SK-MEL-5 (cell line): ENCODE results near the gene SRD5A3. TPM values are rescaled to one million over a fixed set of nuclear protein-coding genes. Genes with fewer than 3 reads are reported as not detected.

Source experiments
- DNase-seq: peaks from one replicate; pipeline ENCODE4 v3.0.0-alpha.2; 2016; ENCODE audit warnings: low read depth, low spot score
- in situ Hi-C: cut with HindIII; loops from 2 replicates; pipeline ENCODE4 v1.10.0; 2016; ENCODE audit warnings: low sequenced_read_pairs, high pct_unique_total_duplicates, low pct_unique_long_range_greater_than_20kb
- polyA plus RNA-seq, 2 experiments: library from polyadenylated mRNA; depleted of rRNA; stranded (reverse); fragments of >200 nt; gene quantifications; 2 replicates each; pipeline ENCODE4 v1.2.3, GENCODE V29; 2015
- total RNA-seq: library from RNA; depleted of rRNA; stranded (reverse); fragments of >200 nt; shearing (Covaris generic); gene quantifications from 2 replicates; pipeline ENCODE4 v1.2.3, GENCODE V29; 2014; rRNA removed

SRD5A3 gene
- 37.1 and 37.8 TPM in 2 replicates for total RNA-seq
- 13.0 and 22.4 TPM in 2 replicates for polyA plus RNA-seq (2015; cell fraction: cytosol; rRNA removed)
- polyA plus RNA-seq (2015; cell fraction: nucleus; rRNA removed), result 2.0 and 2.8 TPM in 2 replicates

DNA sequence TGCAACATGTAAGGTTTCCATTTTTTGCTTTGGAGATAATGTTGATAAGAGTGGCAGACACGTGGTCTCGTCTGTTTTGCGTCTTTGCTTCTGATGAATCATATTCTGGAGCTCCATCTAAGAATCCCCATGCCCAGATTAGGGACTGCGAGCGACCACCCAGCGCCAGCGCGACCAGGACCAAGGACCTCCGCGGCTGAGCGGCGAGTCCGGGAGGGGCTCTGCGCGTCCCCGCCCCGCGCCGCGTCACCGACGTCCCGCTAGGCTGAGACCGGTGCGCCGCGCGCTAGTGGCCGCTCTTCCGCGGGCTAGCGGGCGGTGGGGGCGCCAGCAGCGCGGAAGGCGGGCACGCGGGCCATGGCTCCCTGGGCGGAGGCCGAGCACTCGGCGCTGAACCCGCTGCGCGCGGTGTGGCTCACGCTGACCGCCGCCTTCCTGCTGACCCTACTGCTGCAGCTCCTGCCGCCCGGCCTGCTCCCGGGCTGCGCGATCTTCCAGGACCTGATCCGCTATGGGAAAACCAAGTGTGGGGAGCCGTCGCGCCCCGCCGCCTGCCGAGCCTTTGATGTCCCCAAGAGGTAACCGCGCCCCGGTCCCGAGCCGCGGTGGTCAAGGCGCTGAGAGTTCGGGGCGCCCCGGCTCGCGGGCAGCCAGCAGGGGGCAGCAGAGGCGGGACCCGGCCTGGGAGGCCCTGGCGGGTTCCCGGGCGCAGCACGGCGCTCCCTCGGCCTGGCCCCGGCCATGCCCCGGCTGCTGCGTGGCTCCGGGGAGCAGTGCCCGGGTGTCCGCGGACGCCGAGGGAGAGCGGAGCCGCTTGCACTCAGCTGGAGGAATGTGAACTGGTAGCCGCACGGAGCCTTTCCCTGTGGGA is at the start of gene SRD5A3:
SRD5A3 (plus strand) TSS at position 263 of the 871 bp plus-strand sequence; CDS start at position 358, 95 bp downstream.
- in situ Hi-C loops, result no loop called here
- peak; percentile 70 for DNase-seq

DNA sequence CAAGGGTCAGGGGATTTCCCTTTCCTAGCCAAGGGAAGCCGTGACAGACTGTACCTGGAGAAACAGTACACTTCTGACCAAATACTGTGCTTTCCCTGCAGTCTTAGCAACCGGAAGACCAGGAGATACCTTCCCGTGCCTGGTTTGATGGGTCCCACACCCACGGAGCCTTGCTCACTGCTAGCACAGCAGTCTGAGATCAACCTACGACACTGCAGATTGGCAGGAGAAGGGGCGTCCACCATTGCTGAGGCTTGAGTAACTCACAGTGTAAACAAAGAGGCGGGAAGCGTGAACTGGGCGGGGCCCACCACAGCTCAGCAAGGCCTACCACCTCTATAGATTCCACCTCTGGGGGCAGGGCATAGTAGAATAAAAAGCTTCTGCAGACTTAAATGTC is 48.7 kb upstream of the SRD5A3 start:
- DNase-seq, result no peak
- in situ Hi-C loops, result no loop called here

DNA sequence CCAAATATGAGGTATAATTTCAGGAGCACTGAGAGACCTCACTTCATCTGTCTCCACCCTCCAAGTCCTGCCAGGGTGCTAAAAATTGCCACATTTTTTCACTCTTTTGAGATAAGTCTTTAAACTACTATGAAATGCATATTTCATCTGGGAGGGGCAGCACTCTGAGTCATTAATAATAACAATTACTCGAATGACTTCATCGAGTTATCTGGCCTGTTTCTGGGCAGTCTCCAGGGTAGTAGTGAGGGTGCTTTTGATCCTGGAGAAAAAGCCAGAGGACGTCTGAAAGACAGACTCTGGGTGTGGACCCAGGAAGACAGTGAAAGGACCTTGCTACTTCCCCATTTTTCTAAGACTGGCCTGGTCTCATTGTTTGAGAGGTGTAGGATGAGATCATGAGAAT is 42.3 kb upstream of the SRD5A3 start:
- no peak for DNase-seq
- in situ Hi-C loops, result loop anchor here (25.0 kb wide), 1 partner anchor 341 kb away; no protein-coding TSS in a partner anchor

DNA sequence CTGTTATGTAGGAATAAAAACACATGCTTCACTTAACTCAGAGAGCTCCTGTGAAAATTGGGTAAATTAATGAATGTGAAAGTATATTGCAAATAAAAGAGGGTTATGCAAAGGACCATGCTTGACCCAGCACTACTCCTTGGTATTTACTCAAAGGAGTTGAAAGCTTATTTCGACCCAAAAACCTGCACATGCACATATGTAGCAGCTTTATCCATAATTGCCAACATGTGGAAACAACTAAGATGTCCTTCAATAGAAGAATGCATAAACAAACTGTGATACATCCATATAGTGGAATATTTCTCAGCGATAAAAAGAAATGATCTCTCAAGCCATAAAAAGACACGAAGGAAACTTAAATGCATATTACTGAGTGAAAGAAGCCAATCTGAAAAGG is 41.7 kb upstream of the SRD5A3 start:
- in situ Hi-C loops, result loop anchor here (25.0 kb wide), 1 partner anchor 342 kb away; no protein-coding TSS in a partner anchor
- DNase-seq, result no peak

DNA sequence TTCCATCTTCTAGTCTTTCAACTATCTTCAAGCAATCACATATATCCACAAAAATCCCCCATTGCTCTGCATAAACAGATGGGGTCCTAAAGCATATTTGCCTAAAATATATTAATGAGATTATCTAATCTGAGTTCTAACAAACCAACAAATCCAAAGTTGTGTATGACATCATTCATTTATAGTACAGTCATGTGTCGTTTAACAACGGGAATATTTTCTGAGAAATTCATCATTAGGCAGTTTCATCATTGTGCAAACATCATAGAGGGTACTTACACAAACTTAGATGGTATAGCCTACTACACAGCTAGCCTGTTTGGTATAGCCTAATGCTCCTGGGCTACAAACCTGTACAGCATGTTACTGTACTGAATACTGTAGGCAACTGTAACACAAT is 38.0 kb upstream of the SRD5A3 start:
- DNase-seq, result no peak
- in situ Hi-C loops, result loop anchor here (25.0 kb wide), 1 partner anchor 346 kb away; no protein-coding TSS in a partner anchor

DNA sequence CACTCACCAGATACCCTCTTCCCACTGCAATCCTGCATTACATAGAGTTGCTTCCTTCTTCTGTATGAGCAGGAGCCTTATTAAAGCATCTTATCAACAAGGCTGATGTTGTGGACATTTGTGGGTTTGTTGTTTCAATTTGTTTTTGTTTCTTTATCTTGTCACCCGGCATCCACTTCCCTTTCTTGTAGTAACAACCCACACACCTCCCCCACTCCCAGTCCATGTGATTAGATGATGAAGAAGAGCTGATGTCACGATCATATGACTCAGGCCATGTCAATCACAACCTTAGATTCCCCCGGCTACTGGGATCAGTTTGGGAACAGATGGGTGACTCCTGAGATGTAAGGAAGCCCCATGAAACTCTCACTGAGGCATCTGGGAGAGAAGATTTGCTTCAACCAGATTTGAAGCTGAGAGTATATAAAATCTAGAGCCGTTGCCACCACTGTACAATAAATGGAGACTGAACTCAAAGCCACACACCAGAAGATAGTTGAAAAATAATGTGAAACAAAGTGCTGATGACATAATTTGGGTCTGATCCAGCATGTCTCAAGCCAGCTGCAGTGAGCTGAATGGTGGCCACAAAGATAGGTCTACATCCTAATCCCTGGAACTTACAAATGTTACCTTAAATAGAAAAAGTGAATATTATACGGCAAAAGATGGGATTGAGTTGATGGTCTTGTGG is 34.1 kb upstream of the SRD5A3 start:
- DNase-seq, result peak; percentile 4
- in situ Hi-C loops, result loop anchor here (25.0 kb wide), 1 partner anchor 350 kb away; no protein-coding TSS in a partner anchor

- DNase-seq, result peak; percentile 64
- in situ Hi-C loops, result loop anchor here (25.0 kb wide), 1 partner anchor 350 kb away; no protein-coding TSS in a partner anchor
Observed at GRCh38 chr4:55312489-55313101, 33.4 kb upstream of the SRD5A3 start.

GRCh38 chr4:55314141-55314820 is 31.8 kb upstream of the SRD5A3 start:
- in situ Hi-C loops, result loop anchor here (25.0 kb wide), 1 partner anchor 352 kb away; no protein-coding TSS in a partner anchor

GRCh38 chr4:55318175-55319129 is 27.6 kb upstream of the SRD5A3 start:
- in situ Hi-C loops, result loop anchor here (25.0 kb wide), 1 partner anchor 356 kb away; no protein-coding TSS in a partner anchor

More at GRCh38 chr4:55314141-55314820, 31.8 kb upstream of the SRD5A3 start:
- DNase-seq, result no peak

DNA sequence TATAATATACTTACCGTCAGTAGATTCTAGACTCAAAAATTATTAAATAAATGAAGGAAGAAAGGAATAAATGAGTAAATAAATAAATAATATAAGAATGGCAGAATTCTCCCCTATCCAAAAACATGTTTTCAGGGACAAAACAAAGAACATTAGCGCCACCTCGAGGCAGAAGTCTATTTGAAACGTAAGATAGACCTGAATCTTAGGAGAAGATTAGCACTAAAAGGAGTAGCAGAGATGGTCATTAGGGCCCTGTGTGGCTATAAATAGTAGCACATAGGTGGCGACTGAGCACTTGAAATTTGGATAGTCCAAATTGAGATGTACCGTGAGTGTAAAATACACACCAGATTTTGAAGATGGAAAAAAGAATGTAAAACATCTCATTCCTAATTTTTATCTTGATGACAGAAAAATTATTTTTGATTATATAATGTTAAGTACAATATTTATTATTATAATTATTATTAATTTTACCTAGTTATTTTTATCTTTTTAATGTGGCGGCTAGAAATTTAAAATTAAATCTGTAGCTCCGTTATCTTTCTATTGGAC is 24.3 kb upstream of the SRD5A3 start:
- peak; percentile 90 for DNase-seq
- in situ Hi-C loops, result loop anchor here (25.0 kb wide), 1 partner anchor 359 kb away; no protein-coding TSS in a partner anchor

More at GRCh38 chr4:55318175-55319129, 27.6 kb upstream of the SRD5A3 start:
- DNase-seq, result no peak

DNA sequence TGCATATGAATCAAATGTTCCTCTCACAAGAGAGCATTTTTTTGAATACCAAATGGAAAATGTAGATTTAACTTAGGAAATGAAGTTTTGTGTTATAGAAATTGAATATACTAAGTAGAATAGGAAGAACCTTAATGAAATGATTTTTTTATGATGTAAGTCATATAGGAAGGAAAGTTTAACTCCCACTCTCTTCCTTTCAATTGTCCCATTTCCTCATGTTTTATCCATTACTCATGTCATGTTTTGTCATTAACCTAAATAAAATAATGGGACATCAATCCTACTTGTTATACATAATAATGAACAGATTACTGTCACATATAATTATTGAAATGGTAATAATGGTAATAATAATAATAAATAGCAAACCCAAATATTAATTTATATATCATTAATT is 22.7 kb upstream of the SRD5A3 start:
- in situ Hi-C loops, result loop anchor here (25.0 kb wide), 1 partner anchor 361 kb away; no protein-coding TSS in a partner anchor
- DNase-seq, result no peak

DNA sequence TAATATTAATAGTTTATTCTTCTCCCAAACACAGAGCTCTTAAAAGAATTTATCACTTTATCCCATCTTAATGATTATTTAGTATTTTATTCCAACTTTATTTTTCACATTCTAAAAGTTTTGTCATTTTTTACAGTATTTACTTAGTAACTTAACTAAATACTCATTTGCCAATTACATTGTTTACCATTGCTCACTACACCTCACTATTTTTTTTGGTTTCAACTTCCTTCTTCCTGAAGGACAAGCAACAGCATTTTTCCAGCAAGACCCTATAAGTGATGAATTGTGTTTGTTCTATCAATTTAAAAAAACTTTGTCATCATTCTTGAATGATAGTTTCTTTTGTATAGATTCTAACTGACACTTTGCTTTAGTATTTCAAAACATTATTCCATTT is 19.4 kb upstream of the SRD5A3 start:
- in situ Hi-C loops, result no loop called here
- DNase-seq, result no peak

DNA sequence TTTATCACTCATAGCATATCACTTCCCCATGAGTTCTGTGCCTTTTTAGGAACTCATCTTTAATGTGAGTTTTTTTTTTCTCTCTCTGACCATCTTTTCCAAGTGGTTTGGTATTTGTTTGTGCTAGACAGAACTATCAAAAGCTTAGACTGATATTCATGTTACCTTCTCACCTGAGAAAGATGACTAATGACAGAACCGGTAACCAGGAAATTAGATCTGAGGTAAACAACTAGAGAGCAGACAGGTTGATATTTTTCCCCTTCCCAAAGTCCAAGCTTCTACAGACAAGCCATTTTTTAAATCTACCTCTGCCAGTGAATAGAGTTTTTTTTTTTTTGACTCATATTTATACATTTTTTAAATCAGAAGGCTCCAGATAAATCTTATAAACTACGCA is 17.0 kb upstream of the SRD5A3 start:
- no peak for DNase-seq
- in situ Hi-C loops, result no loop called here

DNA sequence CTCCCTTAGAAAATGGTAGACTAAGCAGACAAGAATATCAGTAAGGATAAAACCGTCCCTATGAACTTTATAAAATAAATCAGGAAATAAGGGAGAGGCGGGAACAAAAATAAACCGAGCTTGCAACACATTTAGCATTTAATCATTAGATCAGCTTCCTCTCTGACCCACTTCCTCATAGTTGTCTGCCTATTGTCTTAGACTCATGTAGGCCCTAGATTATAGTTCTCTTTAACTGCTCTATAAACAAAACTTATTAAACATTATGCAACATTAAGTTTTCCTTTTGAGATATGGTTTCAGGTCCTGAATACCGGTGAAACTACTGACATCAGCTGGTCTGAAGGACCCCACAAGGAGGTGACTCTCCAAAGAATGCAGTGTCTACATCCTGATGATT is 15.8 kb upstream of the SRD5A3 start:
- in situ Hi-C loops, result no loop called here
- DNase-seq, result no peak

- peak; percentile 30 for DNase-seq
Observed at GRCh38 chr4:55336138-55337034, 9.7 kb upstream of the SRD5A3 start.

More at GRCh38 chr4:55336138-55337034, 9.7 kb upstream of the SRD5A3 start:
- in situ Hi-C loops, result no loop called here
